ENCODE measurements around the gene WWOX.

DNA sequence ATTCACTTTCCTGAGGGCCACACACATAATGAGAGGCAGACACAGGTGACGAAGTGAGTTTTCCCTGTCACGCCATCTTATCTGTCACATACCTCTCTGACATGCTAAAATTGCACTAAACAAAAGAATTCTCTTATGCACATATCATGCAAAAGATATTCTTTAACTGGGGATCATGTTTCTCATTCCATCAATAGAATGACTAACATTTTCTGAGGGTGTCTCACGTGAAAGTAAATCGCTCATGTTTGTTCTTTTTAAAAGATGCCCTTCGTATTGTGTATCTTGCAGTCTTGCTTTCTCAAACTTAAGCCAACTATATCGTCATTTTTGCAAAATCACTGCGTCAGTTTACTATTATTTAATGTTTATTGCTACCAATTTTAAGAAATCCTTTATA lies 306.4 kb downstream of the WWOX start:
- TF ChIP-seq, protein P1, sequence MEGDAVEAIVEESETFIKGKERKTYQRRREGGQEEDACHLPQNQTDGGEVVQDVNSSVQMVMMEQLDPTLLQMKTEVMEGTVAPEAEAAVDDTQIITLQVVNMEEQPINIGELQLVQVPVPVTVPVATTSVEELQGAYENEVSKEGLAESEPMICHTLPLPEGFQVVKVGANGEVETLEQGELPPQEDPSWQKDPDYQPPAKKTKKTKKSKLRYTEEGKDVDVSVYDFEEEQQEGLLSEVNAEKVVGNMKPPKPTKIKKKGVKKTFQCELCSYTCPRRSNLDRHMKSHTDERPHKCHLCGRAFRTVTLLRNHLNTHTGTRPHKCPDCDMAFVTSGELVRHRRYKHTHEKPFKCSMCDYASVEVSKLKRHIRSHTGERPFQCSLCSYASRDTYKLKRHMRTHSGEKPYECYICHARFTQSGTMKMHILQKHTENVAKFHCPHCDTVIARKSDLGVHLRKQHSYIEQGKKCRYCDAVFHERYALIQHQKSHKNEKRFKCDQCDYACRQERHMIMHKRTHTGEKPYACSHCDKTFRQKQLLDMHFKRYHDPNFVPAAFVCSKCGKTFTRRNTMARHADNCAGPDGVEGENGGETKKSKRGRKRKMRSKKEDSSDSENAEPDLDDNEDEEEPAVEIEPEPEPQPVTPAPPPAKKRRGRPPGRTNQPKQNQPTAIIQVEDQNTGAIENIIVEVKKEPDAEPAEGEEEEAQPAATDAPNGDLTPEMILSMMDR (conservative IDR thresholded peaks at IDR 0.05), result no peak
- TF ChIP-seq EZH2 (IDR thresholded peaks at IDR 0.05; ENCODE audit: low read depth), result no peak

All from PC-9 (cell line).